B cell (primary cell): ENCODE measurements around the gene CNOT6L. TPM values are rescaled to one million over a fixed set of nuclear protein-coding genes. Genes with fewer than 3 reads are reported as not detected.

Experiments used
- ATAC-seq: fragments of 200-7000 bp; cut with Tn5 transposase; one replicate; pipeline ENCODE4 v1.10.0; 2021; ENCODE audit warnings: low read depth, mild to moderate bottlenecking, moderate number of reproducible peaks, moderate library complexity
- CTCF ChIA-PET: fragments of 350-600 bp; sonication (Branson Sonifier 250); formaldehyde crosslinking; loops from one replicate; lab custom pipeline; 2021; ENCODE audit warnings: antibody characterized with exemption, inconsistent platforms; lab: Charles Lee
- POLR2A ChIA-PET: fragments of 350-600 bp; sonication (Branson Sonifier 250); formaldehyde crosslinking; loops from one replicate; lab custom pipeline; 2021; ENCODE audit warnings: antibody characterized with exemption; lab: Charles Lee
- DNase-seq: peaks from one replicate; pipeline ENCODE4 v3.0.0; 2013
- H2AFZ ChIP-seq: 2 replicates; pipeline ENCODE4 v1.6.1; 2012; ENCODE audit warnings: mild to moderate bottlenecking, low read depth, low read length; ENCODE audit not compliant: insufficient read depth, poor library complexity, severe bottlenecking
- H3K27ac ChIP-seq, 2 donors: 1 replicate in 1 of 2; 2 replicates in 1 of 2; pipeline ENCODE4 v1.5.1; 2012 to 2013; ENCODE audit warnings: low read length in 2 of 2, mild to moderate bottlenecking in 2 of 2, moderate library complexity in 1 of 2
- H3K27me3 ChIP-seq, 4 experiments: fragments of 200-600 bp in 1 of 4; sonication (generic) in 1 of 4; replicated peaks in 1 of 4; 1 replicate in 2 of 4; 2 replicates in 2 of 4; pipeline versions ENCODE4 v1.6.1 to v1.7.0; 2013 to 2016; ENCODE audit warnings: low read length in 3 of 4, mild to moderate bottlenecking in 2 of 4, mixed read lengths in 1 of 4, moderate library complexity in 1 of 4; ENCODE audit not compliant: insufficient read depth in 4 of 4, control insufficient read depth in 3 of 4; ENCODE audit errors: control extremely low read depth in 1 of 4
- H3K36me3 ChIP-seq, 2 experiments: replicated peaks in 1 of 2; 1 replicate in 1 of 2; 2 replicates in 1 of 2; pipeline versions ENCODE4 v1.6.1 to v1.7.1; 2013; ENCODE audit warnings: low read length in 1 of 2; ENCODE audit not compliant: insufficient read depth in 2 of 2, control insufficient read depth in 1 of 2; ENCODE audit errors: control extremely low read depth in 1 of 2, extremely low read depth in 1 of 2
- H3K4me1 ChIP-seq, 2 donors: fragments of 200-600 bp in 1 of 2; sonication (generic) in 1 of 2; 1 replicate in 1 of 2; 2 replicates in 1 of 2; pipeline versions ENCODE4 v1.5.1 to v1.6.1; 2013 to 2017; ENCODE audit warnings: low read length in 2 of 2; ENCODE audit not compliant: control insufficient read depth in 2 of 2, insufficient read depth in 2 of 2
- H3K4me2 ChIP-seq: replicated peaks from 2 replicates; pipeline ENCODE3; 2012; ENCODE audit warnings: mild to moderate bottlenecking, low read depth, low read length; ENCODE audit not compliant: poor library complexity, severe bottlenecking
- H3K4me3 ChIP-seq, 5 experiments: fragments of 200-600 bp in 1 of 5; sonication (generic) in 1 of 5; 1 replicate in 3 of 5; 2 replicates in 2 of 5; pipeline versions ENCODE4 v1.5.1 to v1.7.0; 2011 to 2016; ENCODE audit warnings: low read length in 4 of 5, mild to moderate bottlenecking in 4 of 5, low read depth in 2 of 5, control low read depth in 1 of 5, moderate library complexity in 1 of 5; ENCODE audit not compliant: insufficient read depth in 1 of 5; ENCODE audit errors: control extremely low read depth in 1 of 5, extremely low read depth in 1 of 5
- H3K79me2 ChIP-seq: fragments of 200-600 bp; sonication (generic); one replicate; pipeline ENCODE4 v1.6.0; 2016; ENCODE audit warnings: low read length; ENCODE audit not compliant: control insufficient read depth, insufficient read depth
- H3K9ac ChIP-seq: fragments of 200-600 bp; sonication (generic); 2 replicates; pipeline ENCODE4 v1.6.1; 2017; ENCODE audit warnings: mild to moderate bottlenecking, low read length, moderate library complexity
- H3K9me3 ChIP-seq, 3 donors: one replicate each; pipeline versions ENCODE4 v1.6.1 to v1.7.1; 2013; ENCODE audit warnings: low read length in 2 of 3; ENCODE audit not compliant: control insufficient read depth in 2 of 3, insufficient read depth in 1 of 3; ENCODE audit errors: control extremely low read depth in 1 of 3
- H4K20me1 ChIP-seq: 2 replicates; pipeline ENCODE4 v1.6.0; 2012; ENCODE audit warnings: mild to moderate bottlenecking, low read length; ENCODE audit not compliant: insufficient read depth, control insufficient read depth, poor library complexity, severe bottlenecking
- H3K27ac Mint-ChIP-seq: one replicate; pipeline ENCODE4 v1.8.0; 2021; ENCODE audit warnings: mixed read lengths
- H3K27me3 Mint-ChIP-seq: one replicate; pipeline ENCODE4 v1.8.0; 2021; ENCODE audit warnings: mixed read lengths
- H3K4me1 Mint-ChIP-seq: one replicate; pipeline ENCODE4 v1.8.0; 2021; ENCODE audit warnings: mixed read lengths
- H3K4me3 Mint-ChIP-seq: one replicate; pipeline ENCODE4 v1.8.0; 2021; ENCODE audit warnings: mixed read lengths
- H3K9me3 Mint-ChIP-seq: one replicate; pipeline ENCODE4 v1.8.0; 2022; ENCODE audit warnings: mixed read lengths; ENCODE audit not compliant: insufficient read depth
- EZH2 ChIP-seq: IDR thresholded peaks from 2 replicates; pipeline ENCODE4 v1.6.1; 2012; ENCODE audit warnings: borderline replicate concordance, low read depth, mild to moderate bottlenecking, moderate library complexity, low read length; ENCODE audit not compliant: insufficient read depth, poor library complexity, severe bottlenecking
- WGBS: methylation state at CpG from one replicate; pipeline ENCODE4 v1.1.5; 2013; ENCODE audit warnings: missing lambda C conversion rate; ENCODE audit not compliant: insufficient coverage; 5-methylcytosine and 5-hydroxymethylcytosine counted together
- intact Hi-C: fragments of 100-400 bp; cut with micrococcal nuclease; formaldehyde crosslinking; loops from one replicate; pipeline ENCODE4 v1.10.0; 2022
- polyA plus RNA-seq: library from polyadenylated mRNA; depleted of rRNA; stranded (reverse); fragments of >200 nt; gene quantifications from 2 replicates; pipeline ENCODE4 v1.2.3, GENCODE V29; 2012
- total RNA-seq, 2 donors: library from RNA; stranded (reverse); fragments of 120-200 nt in 1 of 2; gene quantifications; 1 replicate in 1 of 2; 2 replicates in 1 of 2; pipeline versions ENCODE4 v1.2.3 to v1.2.4, GENCODE V29; 2013 to 2022
- TF ChIP-seq, protein P1 (sequence below): fragments of 200-600 bp; IDR thresholded peaks from one replicate; pipeline ENCODE4 v1.8.0; 2022; ENCODE audit warnings: antibody characterized with exemption, mild to moderate bottlenecking

Gene CNOT6L
- total and polyA plus RNA-seq, 2 donors (not counting 1 experiment from before 2014, with no cell fraction given), result 18.8 to 119 TPM

DNA sequence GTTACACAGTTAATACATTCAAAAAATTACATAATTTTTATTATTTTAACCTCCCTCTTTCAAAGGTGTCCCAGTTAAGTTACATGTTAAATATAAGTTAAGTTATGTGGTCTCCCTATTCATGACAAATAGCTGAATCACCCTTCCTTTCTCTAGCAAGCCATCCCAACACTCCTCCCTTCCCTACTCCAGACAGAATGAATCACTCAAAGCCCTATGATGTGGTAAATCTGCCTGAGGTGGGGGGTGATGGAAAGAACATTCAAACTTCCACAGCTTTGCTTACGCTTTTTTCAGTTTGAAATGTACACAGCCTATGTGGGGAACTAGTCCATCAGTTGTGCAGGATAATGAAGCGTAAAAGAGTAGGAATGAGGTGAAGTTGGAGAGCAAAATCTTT is 123.4 kb downstream of the CNOT6L start:
- ATAC-seq, result no peak
- Mint-ChIP-seq H3K4me3 (no peak overlapping the region), H3K4me1 (no peaks in the 10 kb centered on the region), H3K27me3 (no peaks in the 10 kb centered on the region), H3K27ac (no peak overlapping the region), H3K9me3 (no peaks in the 10 kb centered on the region)
- POLR2A ChIA-PET, result no interaction called here
- H3K4me2 ChIP-seq, result no peak overlapping the region
- no CpG with 5 or more reads among the region's 2 CpGs for WGBS
- intact Hi-C loops, result no loop called here
- H3K27ac ChIP-seq, result no peak overlapping the region
- DNase-seq, result no peak
- no peaks in the 10 kb centered on the region for H3K79me2 ChIP-seq
- no peaks in the 10 kb centered on the region for H3K27me3 ChIP-seq
- H2AFZ ChIP-seq, result no peak overlapping the region
- no peak overlapping the region for H3K4me3 ChIP-seq
- H3K9ac ChIP-seq, result no peak overlapping the region
- CTCF ChIA-PET, result no interaction called here
- H3K9me3 ChIP-seq, result no peaks in the 10 kb centered on the region
- H3K4me1 ChIP-seq, result no peaks in the 10 kb centered on the region
- TF ChIP-seq, protein P1, sequence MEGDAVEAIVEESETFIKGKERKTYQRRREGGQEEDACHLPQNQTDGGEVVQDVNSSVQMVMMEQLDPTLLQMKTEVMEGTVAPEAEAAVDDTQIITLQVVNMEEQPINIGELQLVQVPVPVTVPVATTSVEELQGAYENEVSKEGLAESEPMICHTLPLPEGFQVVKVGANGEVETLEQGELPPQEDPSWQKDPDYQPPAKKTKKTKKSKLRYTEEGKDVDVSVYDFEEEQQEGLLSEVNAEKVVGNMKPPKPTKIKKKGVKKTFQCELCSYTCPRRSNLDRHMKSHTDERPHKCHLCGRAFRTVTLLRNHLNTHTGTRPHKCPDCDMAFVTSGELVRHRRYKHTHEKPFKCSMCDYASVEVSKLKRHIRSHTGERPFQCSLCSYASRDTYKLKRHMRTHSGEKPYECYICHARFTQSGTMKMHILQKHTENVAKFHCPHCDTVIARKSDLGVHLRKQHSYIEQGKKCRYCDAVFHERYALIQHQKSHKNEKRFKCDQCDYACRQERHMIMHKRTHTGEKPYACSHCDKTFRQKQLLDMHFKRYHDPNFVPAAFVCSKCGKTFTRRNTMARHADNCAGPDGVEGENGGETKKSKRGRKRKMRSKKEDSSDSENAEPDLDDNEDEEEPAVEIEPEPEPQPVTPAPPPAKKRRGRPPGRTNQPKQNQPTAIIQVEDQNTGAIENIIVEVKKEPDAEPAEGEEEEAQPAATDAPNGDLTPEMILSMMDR, result no peak
- TF ChIP-seq EZH2, result no peak
- no peaks in the 10 kb centered on the region for H4K20me1 ChIP-seq
- no peaks in the 10 kb centered on the region for H3K36me3 ChIP-seq

DNA sequence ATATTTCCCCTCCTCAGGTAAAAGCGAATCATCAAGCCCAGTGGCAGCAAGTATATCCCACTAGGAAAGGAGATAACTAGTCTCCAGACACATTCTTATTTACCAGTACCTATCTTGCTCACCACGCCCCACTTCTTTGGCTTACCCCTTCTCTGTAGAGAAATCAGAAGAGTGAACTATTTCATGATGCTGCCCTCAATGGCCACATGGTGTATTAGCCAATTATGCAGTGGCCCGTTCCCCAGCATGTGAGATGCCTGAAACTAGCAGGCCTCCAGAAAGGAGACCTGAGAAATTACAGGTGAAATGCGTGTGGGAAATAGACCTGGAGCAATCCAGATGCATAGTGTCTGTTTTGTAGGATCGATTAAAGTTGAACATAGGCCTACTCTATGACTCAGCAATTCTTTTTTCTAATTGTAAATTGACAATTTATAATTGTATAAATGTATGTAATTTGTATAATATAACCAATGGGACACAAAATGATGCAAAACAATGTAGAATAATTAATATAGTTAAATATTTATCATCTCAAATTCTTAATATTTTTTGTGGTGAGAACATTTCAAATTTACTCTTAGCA is 126.2 kb downstream of the CNOT6L start:
- Mint-ChIP-seq H3K27ac (no peak overlapping the region), H3K4me3 (no peak overlapping the region), H3K4me1 (no peaks in the 10 kb centered on the region), H3K9me3 (no peaks in the 10 kb centered on the region), H3K27me3 (peaks cover 4% of the 10 kb centered on the region)
- no peaks in the 10 kb centered on the region for H3K4me1 ChIP-seq
- intact Hi-C loops, result no loop called here
- H3K27me3 ChIP-seq, result no peaks in the 10 kb centered on the region
- H4K20me1 ChIP-seq, result no peaks in the 10 kb centered on the region
- H3K27ac ChIP-seq, result no peak overlapping the region
- H3K9ac ChIP-seq, result no peak overlapping the region
- H3K36me3 ChIP-seq, result no peaks in the 10 kb centered on the region
- no peak overlapping the region for H3K4me3 ChIP-seq
- ChIA-PET CTCF (no interaction called here), POLR2A (no interaction called here)
- H3K4me2 ChIP-seq, result no peak overlapping the region
- no peak overlapping the region for H2AFZ ChIP-seq
- TF ChIP-seq, protein P1, result no peak
- TF ChIP-seq EZH2, result no peak
- no peak for ATAC-seq
- H3K9me3 ChIP-seq, result no peaks in the 10 kb centered on the region
- H3K79me2 ChIP-seq, result no peaks in the 10 kb centered on the region
- 95% methylated on average over 3 of the region's 5 CpGs for WGBS
- no peak for DNase-seq
